Activated effector memory CD4-positive, alpha-beta T cell treated with anti-CD3 and anti-CD28 coated beads, Interleukin-2, amount 50 U/mL, for 16 hours (primary cell): ENCODE data around the gene METTL2B.

Source experiments
- DNase-seq: peaks from one replicate; pipeline ENCODE4 v3.0.0-alpha.2; 2020

Gene METTL2B

GRCh38 chr7:128476402-128477335 is at the start of gene METTL2B:
METTL2B (plus strand) TSS chr7:128476748; CDS start chr7:128476766, 18 bp downstream.
- DNase-seq: peak; percentile 97

GRCh38 chr7:128427289-128427891 is 49.2 kb upstream of the METTL2B start:
- DNase-seq: peak; percentile 66

GRCh38 chr7:128430207-128430606 is 46.3 kb upstream of the METTL2B start:
- DNase-seq: no peak

GRCh38 chr7:128431221-128431620 is 45.3 kb upstream of the METTL2B start:
- no peak for DNase-seq

GRCh38 chr7:128431754-128432153 is 44.8 kb upstream of the METTL2B start:
- DNase-seq: no peak

GRCh38 chr7:128434413-128435326 is 41.9 kb upstream of the METTL2B start:
- DNase-seq: no peak

- DNase-seq: no peak
These were observed 41.2 kb upstream of the METTL2B start for GRCh38 chr7:128435327-128435686.

- no peak for DNase-seq
These were observed 38.9 kb upstream of the METTL2B start for GRCh38 chr7:128437426-128438332.

- no peak for DNase-seq
These were observed 34.2 kb upstream of the METTL2B start for GRCh38 chr7:128442356-128442755.

GRCh38 chr7:128443831-128444600 is 32.5 kb upstream of the METTL2B start:
- DNase-seq: no peak

GRCh38 chr7:128446306-128446705 is 30.2 kb upstream of the METTL2B start:
- no peak for DNase-seq

GRCh38 chr7:128447941-128448564 is 28.5 kb upstream of the METTL2B start:
- DNase-seq: no peak

GRCh38 chr7:128448751-128449302 is 27.7 kb upstream of the METTL2B start:
- DNase-seq: no peak

- DNase-seq: no peak
These were observed 26.1 kb upstream of the METTL2B start for GRCh38 chr7:128450409-128450808.

GRCh38 chr7:128450913-128451312 is 25.6 kb upstream of the METTL2B start:
- DNase-seq: no peak

- no peak for DNase-seq
These were observed 24.0 kb upstream of the METTL2B start for GRCh38 chr7:128452552-128452951.

- no peak for DNase-seq
These were observed 22.4 kb upstream of the METTL2B start for GRCh38 chr7:128453836-128454804.

- DNase-seq: no peak
These were observed 21.6 kb upstream of the METTL2B start for GRCh38 chr7:128454808-128455542.
